ENCODE data around the gene THAP4.
A peak's percentile ranks its signal among the peaks of the same experiment; 100 is the strongest.
"Not testable (repeated sequence)": the region's sequence is repeated elsewhere in the genome, so short reads cannot be mapped to it uniquely, and the experiment has no call there.

THAP4 gene

DNA sequence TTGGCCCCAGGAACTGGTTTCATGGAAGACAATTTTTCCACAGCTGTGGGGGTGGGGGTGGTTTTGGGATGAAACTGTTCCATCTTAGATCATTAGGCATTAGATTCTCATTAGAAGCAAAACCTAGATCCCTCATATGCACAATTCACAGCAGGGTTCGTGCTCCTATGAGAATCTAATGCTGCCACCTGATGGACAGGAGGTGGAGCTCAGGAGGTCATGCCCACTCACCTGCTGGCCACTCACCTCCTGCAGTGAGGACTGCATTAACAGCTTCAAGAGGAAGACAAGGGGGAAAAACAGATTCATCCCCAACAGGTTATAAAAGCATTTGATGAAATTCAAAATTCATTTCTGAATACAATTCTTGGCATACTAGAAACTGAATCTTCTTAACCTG is 38.5 kb downstream of the THAP4 start:
- no peak overlapping the region for H3K4me3 ChIP-seq (ENCODE audit: low read depth, low read length)
- TF ChIP-seq, protein P1, sequence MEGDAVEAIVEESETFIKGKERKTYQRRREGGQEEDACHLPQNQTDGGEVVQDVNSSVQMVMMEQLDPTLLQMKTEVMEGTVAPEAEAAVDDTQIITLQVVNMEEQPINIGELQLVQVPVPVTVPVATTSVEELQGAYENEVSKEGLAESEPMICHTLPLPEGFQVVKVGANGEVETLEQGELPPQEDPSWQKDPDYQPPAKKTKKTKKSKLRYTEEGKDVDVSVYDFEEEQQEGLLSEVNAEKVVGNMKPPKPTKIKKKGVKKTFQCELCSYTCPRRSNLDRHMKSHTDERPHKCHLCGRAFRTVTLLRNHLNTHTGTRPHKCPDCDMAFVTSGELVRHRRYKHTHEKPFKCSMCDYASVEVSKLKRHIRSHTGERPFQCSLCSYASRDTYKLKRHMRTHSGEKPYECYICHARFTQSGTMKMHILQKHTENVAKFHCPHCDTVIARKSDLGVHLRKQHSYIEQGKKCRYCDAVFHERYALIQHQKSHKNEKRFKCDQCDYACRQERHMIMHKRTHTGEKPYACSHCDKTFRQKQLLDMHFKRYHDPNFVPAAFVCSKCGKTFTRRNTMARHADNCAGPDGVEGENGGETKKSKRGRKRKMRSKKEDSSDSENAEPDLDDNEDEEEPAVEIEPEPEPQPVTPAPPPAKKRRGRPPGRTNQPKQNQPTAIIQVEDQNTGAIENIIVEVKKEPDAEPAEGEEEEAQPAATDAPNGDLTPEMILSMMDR (IDR thresholded peaks at IDR 0.05; ENCODE audit: low read depth, low read length) = 0 out of 2 replicates have a peak, but pooled peaks have one; percentile 4

DNA sequence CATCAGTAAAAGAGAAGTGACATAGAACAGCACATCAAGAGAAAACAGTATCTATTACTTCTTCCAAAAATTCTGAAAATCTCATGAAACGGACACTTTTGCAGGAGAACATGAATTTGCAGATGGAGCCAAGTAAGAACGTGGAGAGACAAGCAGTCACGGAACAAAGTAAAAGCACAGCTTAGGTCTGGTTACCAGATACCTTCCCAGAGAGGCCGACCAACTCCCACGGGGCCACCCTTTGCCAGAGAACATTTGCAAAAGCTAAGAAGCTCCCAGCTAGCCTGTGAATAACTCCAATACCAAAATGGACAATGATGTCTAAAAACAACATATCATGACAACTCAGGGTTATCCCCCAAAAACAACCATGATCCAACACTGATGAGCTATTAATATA is 38.9 kb downstream of the THAP4 start:
- no peak overlapping the region for H3K4me3 ChIP-seq (ENCODE audit: low read depth, low read length)
- TF ChIP-seq, protein P1 (IDR thresholded peaks at IDR 0.05; ENCODE audit: low read depth, low read length) = no peak

DNA sequence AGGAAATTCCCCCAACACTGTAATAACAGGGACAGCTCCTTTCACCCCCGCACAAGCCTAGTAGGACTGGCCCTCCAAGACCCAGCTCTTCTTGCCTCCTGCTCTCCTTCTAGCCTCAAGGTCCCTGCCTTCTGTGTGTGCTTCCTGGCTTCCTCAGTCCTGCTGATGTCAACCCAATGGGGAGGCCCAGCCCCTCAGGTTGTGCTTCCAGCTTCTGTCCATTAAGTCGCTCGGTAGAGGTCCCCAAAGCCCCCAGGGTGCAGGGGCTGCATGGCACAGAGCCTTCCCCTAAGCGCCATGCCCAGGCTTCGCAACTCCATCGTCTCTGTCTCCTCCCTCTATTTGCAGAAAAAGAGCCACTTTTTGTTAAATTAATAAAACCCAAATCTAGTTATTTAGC is 39.4 kb downstream of the THAP4 start:
- TF ChIP-seq, protein P1 (IDR thresholded peaks at IDR 0.05; ENCODE audit: low read depth, low read length) = no peak
- no peak overlapping the region for H3K4me3 ChIP-seq (ENCODE audit: low read depth, low read length)

DNA sequence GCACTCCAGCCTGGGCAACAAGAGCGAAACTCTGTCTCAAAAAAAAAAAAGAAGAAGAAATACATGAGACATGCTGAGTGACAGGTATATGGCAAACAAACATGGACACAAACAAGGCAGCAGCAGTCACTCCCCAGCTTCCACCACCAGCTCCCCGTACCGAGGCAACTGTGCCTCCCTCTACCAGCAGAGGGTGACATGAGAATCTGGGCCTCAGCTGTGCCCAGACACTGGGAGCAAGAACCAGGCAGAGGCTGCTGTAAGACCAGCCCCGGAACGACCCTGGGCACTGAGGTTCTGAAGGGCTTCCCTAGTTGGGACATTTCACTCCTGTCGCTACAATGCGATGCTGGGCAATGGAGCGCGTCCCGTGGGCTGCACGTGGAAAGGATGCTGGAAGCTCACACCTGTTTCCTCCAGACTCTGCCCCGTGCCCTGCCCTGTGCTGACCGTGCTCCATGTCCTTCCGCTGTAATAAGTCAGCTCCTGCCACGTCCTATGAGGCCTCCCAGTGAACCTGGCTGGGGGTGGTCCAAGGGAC is 41.3 kb downstream of the THAP4 start:
- TF ChIP-seq, protein P1 (IDR thresholded peaks at IDR 0.05; ENCODE audit: low read depth, low read length) = peak; percentile 24; the same call in 1 of the 2 replicates
- no peak overlapping the region for H3K4me3 ChIP-seq (ENCODE audit: low read depth, low read length)

DNA sequence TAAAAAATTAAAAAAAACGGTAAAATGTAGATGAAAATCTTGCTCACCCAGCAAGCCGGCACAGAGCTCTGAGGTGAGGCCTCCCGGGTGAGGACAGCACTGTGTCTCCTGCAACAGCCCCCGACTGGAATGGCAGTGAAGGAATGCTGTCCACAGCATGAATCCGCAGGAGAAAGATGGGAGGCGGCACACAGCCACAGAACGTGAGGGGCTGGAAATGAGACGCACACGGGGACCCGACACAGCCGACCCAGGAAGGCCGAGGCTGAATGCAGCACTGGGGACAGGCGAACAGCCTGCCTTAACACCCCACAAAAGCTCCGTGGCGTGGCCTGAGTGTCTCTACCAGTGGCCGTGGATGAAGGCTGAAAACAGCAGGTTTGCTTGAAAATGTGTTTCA is 43.7 kb downstream of the THAP4 start:
- TF ChIP-seq, protein P1 (IDR thresholded peaks at IDR 0.05; ENCODE audit: low read depth, low read length) = no peak
- no peak overlapping the region for H3K4me3 ChIP-seq (ENCODE audit: low read depth, low read length)

DNA sequence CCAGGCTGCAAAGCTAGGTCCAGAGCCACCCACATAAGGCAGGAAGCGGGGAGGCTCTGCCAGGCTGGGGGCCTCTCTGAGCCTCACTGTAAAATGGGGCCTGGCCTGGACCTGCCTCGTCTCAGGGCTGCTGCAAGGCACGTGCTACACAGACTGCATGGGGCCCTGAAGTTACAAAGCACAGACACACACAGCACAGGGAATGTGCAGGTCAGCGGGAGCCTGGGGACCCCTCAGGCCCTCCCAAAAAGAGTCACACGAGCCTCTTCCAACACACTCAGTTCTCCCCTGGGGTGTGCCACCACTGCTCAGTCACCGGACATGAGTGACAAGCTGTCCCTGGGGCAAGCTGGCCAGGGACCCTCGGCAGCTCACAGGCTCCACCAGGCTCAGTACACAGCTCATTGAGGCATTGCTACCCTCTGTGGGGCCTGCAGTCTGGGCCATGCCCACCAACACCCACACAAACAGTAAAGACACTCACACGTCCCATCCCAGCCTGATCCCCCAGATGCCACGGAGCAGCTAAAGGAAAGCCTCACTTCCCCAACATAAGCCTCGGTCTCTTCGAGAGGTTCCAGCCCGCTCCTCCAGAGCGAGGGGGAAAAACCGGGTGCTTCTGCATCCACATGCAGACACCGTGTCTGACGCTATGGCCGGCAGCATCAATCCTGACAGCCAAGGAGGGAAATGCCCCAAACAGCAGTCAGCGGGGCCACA is 44.7 kb downstream of the THAP4 start:
- TF ChIP-seq, protein P1 (IDR thresholded peaks at IDR 0.05; ENCODE audit: low read depth, low read length) = no peak
- H3K4me3 ChIP-seq (ENCODE audit: low read depth, low read length) = no peak overlapping the region

DNA sequence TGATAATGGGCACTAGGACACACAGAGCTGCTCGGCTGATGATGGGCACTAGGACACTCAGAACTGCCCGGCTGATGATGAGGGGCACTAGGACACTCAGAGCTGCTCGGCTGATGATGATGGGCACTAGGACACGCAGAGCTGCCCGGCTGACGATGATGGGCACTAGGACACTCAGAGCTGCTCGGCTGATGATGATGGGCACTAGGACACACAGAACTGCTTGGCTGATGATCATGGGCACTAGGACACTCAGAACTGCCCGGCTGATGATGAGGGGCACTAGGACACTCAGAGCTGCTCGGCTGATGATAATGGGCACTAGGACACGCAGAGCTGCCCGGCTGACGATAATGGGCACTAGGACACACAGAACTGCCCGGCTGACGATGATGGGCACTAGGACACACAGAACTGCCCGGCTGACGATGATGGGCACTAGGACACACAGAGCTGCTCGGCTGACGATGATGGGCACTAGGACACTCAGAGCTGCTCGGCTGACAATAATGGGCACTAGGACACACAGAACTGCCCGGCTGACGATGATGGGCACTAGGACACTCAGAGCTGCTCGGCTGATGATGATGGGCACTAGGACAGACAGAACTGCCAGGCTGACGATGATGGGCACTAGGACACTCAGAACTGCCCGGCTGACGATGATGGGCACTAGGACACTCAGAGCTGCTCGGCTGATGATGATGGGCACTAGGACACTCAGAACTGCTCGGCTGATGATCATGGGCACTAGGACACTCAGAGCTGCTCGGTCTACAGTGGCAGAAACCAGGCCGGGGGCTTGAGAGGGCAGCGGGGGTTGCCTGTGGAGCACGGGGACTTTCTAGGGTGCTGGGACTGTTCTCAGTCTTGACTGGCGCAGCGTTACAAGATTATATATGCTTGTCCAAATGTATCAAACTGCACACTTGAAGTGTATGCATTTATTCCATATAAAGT is 46.2 kb downstream of the THAP4 start:
- not testable (repeated sequence) for H3K4me3 ChIP-seq (ENCODE audit: low read depth, low read length)

DNA sequence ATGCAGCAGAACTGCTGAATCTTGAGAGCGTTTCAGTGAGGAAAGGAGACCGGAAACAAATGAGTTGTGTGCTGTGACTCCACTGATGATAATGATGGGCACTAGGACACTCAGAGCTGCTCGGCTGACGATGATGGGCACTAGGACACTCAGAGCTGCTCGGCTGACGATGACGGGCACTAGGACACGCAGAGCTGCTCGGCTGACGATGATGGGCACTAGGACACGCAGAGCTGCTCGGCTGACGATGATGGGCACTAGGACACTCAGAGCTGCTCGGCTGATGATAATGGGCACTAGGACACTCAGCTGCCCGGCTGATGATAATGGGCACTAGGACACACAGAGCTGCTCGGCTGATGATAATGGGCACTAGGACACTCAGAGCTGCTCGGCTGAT is 47.1 kb downstream of the THAP4 start:
- H3K4me3 ChIP-seq (ENCODE audit: low read depth, low read length) = not testable (repeated sequence)

All from WI38 (cell line).